Liver (tissue), 9 donors: ENCODE data around the gene PPT2. TPM values are rescaled to one million over a fixed set of nuclear protein-coding genes. Genes with fewer than 3 reads are reported as not detected.

Experiments used
- DNase-seq: peaks from one replicate; pipeline ENCODE4 v3.0.0-alpha.2; 2017; ENCODE audit warnings: low spot score
- H3K27ac ChIP-seq, 2 donors: one replicate each; pipeline ENCODE4 v1.7.0; 2013; ENCODE audit warnings: inconsistent platforms in 2 of 2, low read length in 2 of 2, control low read depth in 1 of 2, low read depth in 1 of 2, mild to moderate bottlenecking in 1 of 2
- H3K27me3 ChIP-seq, 4 donors: one replicate each; pipeline versions ENCODE4 v1.6.1 to v1.7.0; 2013; ENCODE audit warnings: low read length in 3 of 4, inconsistent platforms in 1 of 4, mild to moderate bottlenecking in 1 of 4, moderate library complexity in 1 of 4; ENCODE audit not compliant: control insufficient read depth in 4 of 4, insufficient read depth in 4 of 4
- H3K36me3 ChIP-seq, 4 donors: one replicate each; pipeline versions ENCODE4 v1.6.1 to v1.7.0; 2013; ENCODE audit warnings: low read length in 3 of 4, mild to moderate bottlenecking in 3 of 4, low read depth in 1 of 4, moderate library complexity in 1 of 4; ENCODE audit not compliant: control insufficient read depth in 4 of 4, insufficient read depth in 3 of 4
- H3K4me1 ChIP-seq, 4 donors: one replicate each; pipeline versions ENCODE4 v1.6.1 to v1.7.0; 2013; ENCODE audit warnings: low read length in 3 of 4, mild to moderate bottlenecking in 3 of 4, moderate library complexity in 1 of 4; ENCODE audit not compliant: control insufficient read depth in 4 of 4, insufficient read depth in 4 of 4
- H3K4me3 ChIP-seq, 3 donors: one replicate each; pipeline versions ENCODE4 v1.6.1 to v1.7.0; 2013; ENCODE audit warnings: low read length in 3 of 3, control low read depth in 1 of 3, low read depth in 1 of 3, mild to moderate bottlenecking in 1 of 3
- H3K9ac ChIP-seq, 2 donors: one replicate each; pipeline ENCODE4 v1.7.0; 2013; ENCODE audit warnings: low read length in 2 of 2, mild to moderate bottlenecking in 2 of 2, moderate library complexity in 2 of 2, control low read depth in 1 of 2, low read depth in 1 of 2
- H3K9me3 ChIP-seq, 4 donors: one replicate each; pipeline versions ENCODE4 v1.6.1 to v1.7.0; 2013; ENCODE audit warnings: low read length in 3 of 4; ENCODE audit not compliant: control insufficient read depth in 4 of 4
- EGR1 ChIP-seq, 2 donors: IDR thresholded peaks; 2 replicates each; pipeline ENCODE4 v1.6.1; 2016 to 2018; ENCODE audit warnings: antibody characterized with exemption in 2 of 2, low read depth in 2 of 2
- FOXA1 ChIP-seq: IDR thresholded peaks from 2 replicates; pipeline ENCODE4 v1.6.1; 2016; ENCODE audit warnings: antibody characterized with exemption
- FOXA2 ChIP-seq: IDR thresholded peaks from 2 replicates; pipeline ENCODE4 v1.6.1; 2016; ENCODE audit warnings: antibody characterized with exemption
- GABPA ChIP-seq, 2 donors: IDR thresholded peaks in 1 of 2; conservative IDR thresholded peaks in 1 of 2; 2 replicates each; pipeline ENCODE4 v1.6.1; 2016; ENCODE audit warnings: antibody characterized with exemption in 2 of 2, mild to moderate bottlenecking in 1 of 2, moderate library complexity in 1 of 2
- HNF4A ChIP-seq, 2 donors: conservative IDR thresholded peaks; 2 replicates each; pipeline ENCODE4 v1.6.1; 2016; ENCODE audit warnings: antibody characterized with exemption in 2 of 2, mild to moderate bottlenecking in 2 of 2
- HNF4G ChIP-seq: IDR thresholded peaks from 2 replicates; pipeline ENCODE4 v1.6.1; 2016; ENCODE audit warnings: antibody characterized with exemption
- JUND ChIP-seq, 2 donors: IDR thresholded peaks; 2 replicates each; pipeline ENCODE4 v1.6.1; 2016; ENCODE audit warnings: antibody characterized with exemption in 2 of 2
- NR2F2 ChIP-seq: IDR thresholded peaks from 2 replicates; pipeline ENCODE4 v1.6.1; 2016; ENCODE audit warnings: antibody characterized with exemption
- RAD21 ChIP-seq, 2 donors: IDR thresholded peaks; 2 replicates each; pipeline ENCODE4 v1.6.1; 2016; ENCODE audit warnings: antibody characterized with exemption in 2 of 2, mild to moderate bottlenecking in 2 of 2
- RXRA ChIP-seq, 2 donors: IDR thresholded peaks; 2 replicates each; pipeline ENCODE4 v1.6.1; 2017 to 2018; ENCODE audit warnings: antibody characterized with exemption in 2 of 2, mild to moderate bottlenecking in 1 of 2
- SP1 ChIP-seq: IDR thresholded peaks from 2 replicates; pipeline ENCODE4 v1.6.1; 2018; ENCODE audit warnings: antibody characterized with exemption, mild to moderate bottlenecking
- TAF1 ChIP-seq: conservative IDR thresholded peaks from 2 replicates; pipeline ENCODE4 v1.6.1; 2016; ENCODE audit warnings: antibody characterized with exemption, mild to moderate bottlenecking
- ZBTB33 ChIP-seq: IDR thresholded peaks from 2 replicates; pipeline ENCODE4 v1.6.1; 2016; ENCODE audit warnings: antibody characterized with exemption
- WGBS: extraction: QIAGEN DNeasy Blood & Tissue Kit; methylation state at CpG from one replicate; pipeline ENCODE4 v1.1.7; 2013; 5-methylcytosine and 5-hydroxymethylcytosine counted together
- polyA plus RNA-seq, 2 donors: library from polyadenylated mRNA; stranded (reverse) in 1 of 2; unstranded in 1 of 2; fragments of 200-250 nt in 1 of 2; fragments of >200 nt in 1 of 2; fragmentation: Nextera tagmentation in 1 of 2; extraction: Ambion mirVana in 1 of 2; gene quantifications; one replicate each; pipeline versions ENCODE4 v1.2.1 to v1.2.3, GENCODE V29; 2013 to 2015
- total RNA-seq, 2 donors: library from RNA; depleted of rRNA; stranded (reverse); fragments of >200 nt; gene quantifications; one replicate each; pipeline ENCODE4 v1.2.3, GENCODE V29; 2014
- TF ChIP-seq, protein P1 (sequence below): IDR thresholded peaks from 2 replicates; pipeline ENCODE4 v1.6.1; 2016; ENCODE audit warnings: antibody characterized with exemption, mild to moderate bottlenecking
- TF ChIP-seq, protein P2 (sequence below): IDR thresholded peaks from 2 replicates; pipeline ENCODE4 v1.6.1; 2016; ENCODE audit warnings: antibody characterized with exemption
- donor health status: healthy.
- donor health status: healthy.
- donor health status: healthy.
- donor health status: healthy.
- donor health status: healthy.

Gene PPT2
- total and polyA plus RNA-seq, 4 donors = 7.6 to 47.4 (median 15.1) TPM

DNA sequence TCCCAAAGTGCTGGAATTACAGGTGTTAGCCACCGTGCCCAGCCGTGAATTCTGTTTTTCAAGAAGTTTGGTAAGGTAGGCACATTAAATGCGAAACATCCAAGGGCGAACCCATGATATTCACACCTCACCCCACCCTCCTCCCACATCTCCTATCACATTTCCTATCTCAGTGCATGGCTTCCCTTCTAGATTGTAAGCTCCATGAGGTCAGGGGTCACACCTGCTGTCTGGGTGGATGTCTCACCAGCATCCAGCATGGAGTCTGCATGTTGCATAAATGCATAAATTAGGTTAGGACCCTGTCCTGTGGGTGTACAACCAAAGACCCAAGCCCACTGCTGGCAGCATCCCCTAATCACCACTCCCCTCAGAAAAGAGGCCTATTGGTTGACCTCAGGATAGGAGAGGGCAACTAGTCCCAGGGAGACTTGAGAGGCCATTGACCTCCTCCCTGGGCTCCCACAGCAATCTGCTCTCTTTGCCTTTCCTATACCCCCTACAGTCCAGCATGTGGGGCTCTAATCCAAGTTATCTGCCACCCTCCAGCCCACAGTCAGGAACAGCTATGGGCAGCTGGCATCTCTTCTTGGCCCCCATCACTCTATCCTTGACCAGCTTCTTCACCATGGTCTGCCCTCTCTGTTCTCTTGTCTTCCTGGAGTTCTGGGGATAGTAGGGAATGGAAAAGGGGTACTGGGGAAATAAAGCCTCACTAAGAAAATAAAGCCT lies 6.4 kb upstream of the PPT2 start:
- Histone ChIP-seq H3K36me3 (no peaks in the 10 kb centered on the region), H3K27ac (no peak overlapping the region), H3K4me1 (no peaks in the 10 kb centered on the region), H3K27me3 (peaks cover 0 to 5% (median 0%) of the 10 kb centered on the region in 4 donors), H3K9me3 (peaks cover 0 to 2% (median 0%) of the 10 kb centered on the region in 4 donors), H3K4me3 (no peak overlapping the region), H3K9ac (no peak overlapping the region)
- TF ChIP-seq, protein P1, sequence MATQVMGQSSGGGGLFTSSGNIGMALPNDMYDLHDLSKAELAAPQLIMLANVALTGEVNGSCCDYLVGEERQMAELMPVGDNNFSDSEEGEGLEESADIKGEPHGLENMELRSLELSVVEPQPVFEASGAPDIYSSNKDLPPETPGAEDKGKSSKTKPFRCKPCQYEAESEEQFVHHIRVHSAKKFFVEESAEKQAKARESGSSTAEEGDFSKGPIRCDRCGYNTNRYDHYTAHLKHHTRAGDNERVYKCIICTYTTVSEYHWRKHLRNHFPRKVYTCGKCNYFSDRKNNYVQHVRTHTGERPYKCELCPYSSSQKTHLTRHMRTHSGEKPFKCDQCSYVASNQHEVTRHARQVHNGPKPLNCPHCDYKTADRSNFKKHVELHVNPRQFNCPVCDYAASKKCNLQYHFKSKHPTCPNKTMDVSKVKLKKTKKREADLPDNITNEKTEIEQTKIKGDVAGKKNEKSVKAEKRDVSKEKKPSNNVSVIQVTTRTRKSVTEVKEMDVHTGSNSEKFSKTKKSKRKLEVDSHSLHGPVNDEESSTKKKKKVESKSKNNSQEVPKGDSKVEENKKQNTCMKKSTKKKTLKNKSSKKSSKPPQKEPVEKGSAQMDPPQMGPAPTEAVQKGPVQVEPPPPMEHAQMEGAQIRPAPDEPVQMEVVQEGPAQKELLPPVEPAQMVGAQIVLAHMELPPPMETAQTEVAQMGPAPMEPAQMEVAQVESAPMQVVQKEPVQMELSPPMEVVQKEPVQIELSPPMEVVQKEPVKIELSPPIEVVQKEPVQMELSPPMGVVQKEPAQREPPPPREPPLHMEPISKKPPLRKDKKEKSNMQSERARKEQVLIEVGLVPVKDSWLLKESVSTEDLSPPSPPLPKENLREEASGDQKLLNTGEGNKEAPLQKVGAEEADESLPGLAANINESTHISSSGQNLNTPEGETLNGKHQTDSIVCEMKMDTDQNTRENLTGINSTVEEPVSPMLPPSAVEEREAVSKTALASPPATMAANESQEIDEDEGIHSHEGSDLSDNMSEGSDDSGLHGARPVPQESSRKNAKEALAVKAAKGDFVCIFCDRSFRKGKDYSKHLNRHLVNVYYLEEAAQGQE = no peak
- TF ChIP-seq SP1 (no peak), JUND (IDR thresholded peaks at IDR 0.05) (no peak), NR2F2 (no peak), RXRA (IDR thresholded peaks at IDR 0.05) (no peak), FOXA2 (no peak), HNF4G (no peak), HNF4A (conservative IDR thresholded peaks at IDR 0.05) (no peak), GABPA (IDR thresholded peaks at IDR 0.05 in 1 of 2, conservative IDR thresholded peaks at IDR 0.05 in 1 of 2) (no peak), TAF1 (no peak), ZBTB33 (no peak), EGR1 (IDR thresholded peaks at IDR 0.05; ENCODE audit: low read depth in 2 of 2) (no peak), FOXA1 (no peak)
- TF ChIP-seq, protein P2, sequence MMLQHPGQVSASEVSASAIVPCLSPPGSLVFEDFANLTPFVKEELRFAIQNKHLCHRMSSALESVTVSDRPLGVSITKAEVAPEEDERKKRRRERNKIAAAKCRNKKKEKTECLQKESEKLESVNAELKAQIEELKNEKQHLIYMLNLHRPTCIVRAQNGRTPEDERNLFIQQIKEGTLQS = no peak
- WGBS = 91% methylated on average over 4 of the region's 4 CpGs
- no peak for DNase-seq

- no peak overlapping the region for H3K9ac ChIP-seq
- H3K27ac ChIP-seq = no peak overlapping the region
- H3K27me3 ChIP-seq = peaks cover 0 to 5% (median 0%) of the 10 kb centered on the region in 4 donors
- H3K36me3 ChIP-seq = no peaks in the 10 kb centered on the region
- peak overlapping the region in 1 of 3 donors; percentile 1 for H3K4me3 ChIP-seq
- WGBS = 19% methylated on average over 39 of the region's 39 CpGs
- peaks cover 0 to 5% (median 2%) of the 10 kb centered on the region in 4 donors for H3K4me1 ChIP-seq
- peak; percentile 92 for DNase-seq
- TF ChIP-seq HNF4A (conservative IDR thresholded peaks at IDR 0.05) (no peak), RAD21 (IDR thresholded peaks at IDR 0.05) (peak in 1 of 2 donors; percentile 16)
- peaks cover 0 to 2% (median 0%) of the 10 kb centered on the region in 4 donors for H3K9me3 ChIP-seq
These were observed 5.5 kb upstream of the PPT2 start for GRCh38 chr6:32148289-32149091.
